PC-3 (cell line): ENCODE data around the gene RP9.

Experiments
- EZH2 ChIP-seq: fragments of 300-600 bp; sonication (generic); IDR thresholded peaks from one replicate; pipeline ENCODE4 v1.6.1; 2017; ENCODE audit warnings: antibody characterized with exemption, mild to moderate bottlenecking, low read length; ENCODE audit not compliant: unreplicated experiment
- EZH2phosphoT487 ChIP-seq: fragments of 300-600 bp; sonication (generic); IDR thresholded peaks from 2 replicates; pipeline ENCODE4 v1.6.1; 2018; ENCODE audit warnings: mild to moderate bottlenecking, antibody characterized with exemption, low read length, borderline replicate concordance
- TF ChIP-seq, protein P1 (sequence below): fragments of 300-600 bp; sonication (generic); conservative IDR thresholded peaks from 2 replicates; pipeline ENCODE4 v1.5.1; 2017; ENCODE audit warnings: antibody characterized with exemption, low read depth, mild to moderate bottlenecking, low read length

- TF ChIP-seq, protein P1, sequence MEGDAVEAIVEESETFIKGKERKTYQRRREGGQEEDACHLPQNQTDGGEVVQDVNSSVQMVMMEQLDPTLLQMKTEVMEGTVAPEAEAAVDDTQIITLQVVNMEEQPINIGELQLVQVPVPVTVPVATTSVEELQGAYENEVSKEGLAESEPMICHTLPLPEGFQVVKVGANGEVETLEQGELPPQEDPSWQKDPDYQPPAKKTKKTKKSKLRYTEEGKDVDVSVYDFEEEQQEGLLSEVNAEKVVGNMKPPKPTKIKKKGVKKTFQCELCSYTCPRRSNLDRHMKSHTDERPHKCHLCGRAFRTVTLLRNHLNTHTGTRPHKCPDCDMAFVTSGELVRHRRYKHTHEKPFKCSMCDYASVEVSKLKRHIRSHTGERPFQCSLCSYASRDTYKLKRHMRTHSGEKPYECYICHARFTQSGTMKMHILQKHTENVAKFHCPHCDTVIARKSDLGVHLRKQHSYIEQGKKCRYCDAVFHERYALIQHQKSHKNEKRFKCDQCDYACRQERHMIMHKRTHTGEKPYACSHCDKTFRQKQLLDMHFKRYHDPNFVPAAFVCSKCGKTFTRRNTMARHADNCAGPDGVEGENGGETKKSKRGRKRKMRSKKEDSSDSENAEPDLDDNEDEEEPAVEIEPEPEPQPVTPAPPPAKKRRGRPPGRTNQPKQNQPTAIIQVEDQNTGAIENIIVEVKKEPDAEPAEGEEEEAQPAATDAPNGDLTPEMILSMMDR, result no peak
- TF ChIP-seq EZH2, result no peak
- no peak for TF ChIP-seq EZH2phosphoT487
Measured at GRCh38 chr7:33128631-33128989, 19.4 kb upstream of the RP9 start.
